Limb (tissue), 2 donors: ENCODE data around the gene MYO7A.

Experiments used
- DNase-seq, 2 donors: peaks; one replicate each; pipeline ENCODE4 v3.0.0-alpha.2; 2016; ENCODE audit errors: extremely low spot score in 2 of 2

Gene MYO7A

DNA sequence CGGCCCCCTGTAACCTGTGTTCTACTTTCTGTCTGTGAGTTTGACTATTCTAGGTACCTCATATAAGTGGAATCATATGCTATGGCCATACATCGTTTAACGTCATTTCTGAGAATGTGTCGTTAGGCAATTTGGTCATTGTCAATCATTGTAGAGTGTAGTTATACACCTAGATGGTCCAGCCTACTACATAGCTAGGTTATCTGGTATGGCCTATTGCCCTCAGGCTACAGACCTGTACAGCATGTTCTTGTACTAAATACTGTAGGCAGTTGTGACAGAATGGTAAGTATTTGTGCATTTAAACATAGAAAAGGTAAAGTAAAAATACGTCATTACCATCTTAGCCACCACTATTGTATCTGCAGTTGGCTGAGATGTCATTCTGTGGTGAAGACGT is 35.2 kb downstream of the MYO7A start:
- no peak for DNase-seq

DNA sequence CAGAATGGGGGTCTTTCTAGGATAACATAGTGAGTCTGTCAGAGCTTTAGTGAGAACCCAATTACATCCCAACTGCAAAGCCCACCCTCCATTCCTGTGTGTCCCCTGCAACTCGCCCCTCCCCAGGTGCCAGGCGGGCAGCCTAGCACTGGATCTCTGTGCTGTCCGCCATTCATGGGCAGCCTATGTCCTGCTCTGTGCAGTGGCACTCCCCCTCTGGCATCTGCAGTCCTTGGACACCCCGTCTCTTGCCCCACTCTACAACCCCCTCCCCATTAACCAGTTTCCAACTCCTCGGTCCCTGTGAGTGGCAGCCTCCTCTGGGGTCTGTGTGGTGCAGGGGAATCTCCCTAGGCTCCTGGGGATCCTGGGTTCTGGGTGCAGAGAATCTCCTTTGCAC is 37.0 kb downstream of the MYO7A start:
- no peak for DNase-seq

DNA sequence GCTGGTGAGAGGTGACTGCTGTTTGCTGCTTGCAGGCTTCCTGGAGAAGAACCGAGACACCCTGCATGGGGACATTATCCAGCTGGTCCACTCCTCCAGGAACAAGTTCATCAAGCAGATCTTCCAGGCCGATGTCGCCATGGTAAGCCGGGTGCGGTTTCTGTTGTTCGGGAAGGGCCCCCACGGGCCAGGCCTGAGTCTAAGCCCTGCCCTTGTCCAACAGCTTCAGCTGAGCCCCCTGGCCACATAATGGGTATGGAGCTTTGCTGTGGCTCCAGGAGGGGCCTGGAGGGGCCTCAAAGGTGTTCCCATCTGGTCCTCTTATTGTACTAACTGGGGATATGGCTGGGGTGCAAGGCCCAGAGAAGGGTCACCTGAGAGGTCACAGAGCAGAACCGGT is 38.0 kb downstream of the MYO7A start:
- DNase-seq = no peak

DNA sequence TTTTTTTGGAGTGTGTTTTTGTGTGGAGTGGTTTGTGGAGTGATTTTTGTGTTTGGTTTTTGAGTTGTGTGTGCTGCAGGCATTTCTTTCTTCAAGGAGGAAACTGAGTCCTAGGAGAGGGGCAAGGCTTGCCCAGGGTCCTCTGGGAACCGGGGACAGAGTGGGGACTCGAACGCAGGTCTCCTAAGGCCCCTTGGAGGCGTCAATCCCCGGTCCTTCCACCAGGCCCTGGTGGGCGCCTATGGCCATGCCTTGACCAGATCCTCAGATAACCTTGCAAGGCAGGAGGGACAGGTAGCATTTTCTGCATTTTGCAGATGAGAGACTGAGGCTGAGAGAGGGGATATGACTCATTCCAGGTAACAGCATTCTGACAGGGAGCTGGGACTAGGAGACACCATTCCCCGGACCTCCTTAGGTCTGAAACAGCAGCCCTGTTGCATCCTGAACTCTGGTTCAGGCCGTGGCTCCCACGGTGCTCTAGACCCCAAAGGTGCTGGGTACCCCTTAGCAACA is 39.1 kb downstream of the MYO7A start:
- no peak for DNase-seq

DNA sequence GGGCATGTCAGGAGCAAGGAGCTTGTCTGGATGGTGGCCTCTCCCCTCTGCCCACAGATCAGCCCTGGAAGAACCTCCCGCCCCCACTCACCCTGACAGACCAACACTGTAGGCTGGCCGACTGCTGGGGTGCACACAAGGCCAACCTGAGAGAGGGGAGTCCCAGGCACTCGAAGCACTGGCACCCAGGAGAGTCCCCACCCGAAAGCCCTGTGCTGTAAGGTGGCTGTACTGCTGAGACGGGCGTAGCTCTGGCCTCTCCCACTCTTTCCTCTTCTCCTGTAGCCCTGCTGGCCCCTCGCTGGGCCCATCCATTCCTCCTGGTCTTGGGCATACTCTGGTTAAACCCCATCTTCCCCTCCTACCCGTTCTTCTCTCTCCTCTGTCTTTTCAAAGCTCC is 39.7 kb downstream of the MYO7A start:
- no peak for DNase-seq

DNA sequence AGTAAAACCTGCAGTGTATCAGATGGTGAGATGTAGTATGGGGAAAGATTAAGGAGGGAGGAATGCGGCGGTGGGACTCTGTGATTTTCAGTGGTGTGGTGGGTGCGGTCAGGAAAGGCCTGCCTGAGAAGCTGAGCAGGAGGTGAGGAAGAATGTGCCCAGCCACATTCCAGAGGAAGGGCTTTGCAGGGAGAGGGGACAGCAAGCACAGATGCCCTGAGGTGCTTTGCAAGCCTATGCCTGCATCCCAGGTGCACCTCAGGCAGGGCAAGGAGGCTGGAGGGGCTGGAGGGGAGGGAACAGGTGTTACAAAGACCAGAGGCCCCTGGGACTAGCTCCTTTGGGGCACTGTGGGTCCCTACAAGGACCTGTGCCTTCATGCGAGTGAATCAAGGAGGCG is 42.1 kb downstream of the MYO7A start:
- no peak for DNase-seq

DNA sequence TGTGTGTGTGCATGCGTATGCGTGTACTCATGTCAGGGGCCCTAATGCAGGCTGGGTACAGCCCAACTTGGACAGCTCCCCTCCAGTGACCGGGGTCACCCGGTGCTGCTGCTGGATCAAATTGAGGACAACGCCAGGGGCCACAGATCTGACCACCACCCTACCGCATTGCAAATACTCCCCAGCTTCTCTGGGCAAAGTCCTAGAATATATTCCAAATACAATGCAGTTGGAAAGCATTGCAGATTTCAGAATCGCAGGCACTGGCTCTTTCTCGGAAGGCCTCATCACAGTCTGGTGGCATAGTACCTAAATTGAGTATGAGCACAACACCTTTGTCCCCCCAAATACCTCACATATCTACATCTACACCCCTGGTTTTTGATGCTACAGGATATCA is 43.2 kb downstream of the MYO7A start:
- no peak for DNase-seq

DNA sequence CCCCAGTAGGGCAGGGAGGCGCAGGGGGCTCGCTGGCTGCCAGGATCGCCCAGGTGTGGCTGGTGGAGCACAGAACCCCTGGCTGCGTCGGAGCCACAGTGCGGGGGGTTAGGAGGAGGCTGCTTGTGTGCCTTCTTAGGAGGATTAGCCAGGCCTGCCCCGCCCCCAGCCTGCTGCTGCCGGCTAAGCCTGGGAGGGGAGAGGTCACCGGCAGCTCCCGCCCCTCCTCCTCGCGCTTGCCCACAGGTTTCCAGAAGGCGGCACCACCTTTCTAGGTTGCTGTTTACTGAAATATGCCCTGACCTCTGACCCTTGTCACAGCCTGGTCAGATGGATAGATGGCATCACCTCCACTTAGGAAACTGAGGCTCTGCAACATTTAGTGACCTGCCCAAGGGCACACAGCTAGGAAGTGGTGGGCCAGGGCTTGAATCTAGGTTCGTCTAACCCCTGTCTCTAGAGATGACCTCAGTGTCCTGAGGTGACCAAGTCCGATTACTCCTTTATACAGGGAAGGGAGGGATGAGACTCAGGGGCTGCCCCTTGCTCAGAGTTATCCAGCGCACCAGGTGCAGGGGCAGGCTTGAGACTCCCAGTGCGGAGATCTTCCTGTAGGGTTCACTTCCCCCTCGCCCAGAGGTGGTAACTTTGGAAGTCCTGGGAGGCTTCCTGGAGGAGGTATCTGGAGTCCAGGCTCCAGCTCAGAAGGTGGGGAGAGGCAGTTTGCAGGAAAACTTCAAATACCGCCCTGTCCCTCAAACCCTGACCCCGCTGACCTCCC is 44.0 kb downstream of the MYO7A start:
- no peak for DNase-seq

DNA sequence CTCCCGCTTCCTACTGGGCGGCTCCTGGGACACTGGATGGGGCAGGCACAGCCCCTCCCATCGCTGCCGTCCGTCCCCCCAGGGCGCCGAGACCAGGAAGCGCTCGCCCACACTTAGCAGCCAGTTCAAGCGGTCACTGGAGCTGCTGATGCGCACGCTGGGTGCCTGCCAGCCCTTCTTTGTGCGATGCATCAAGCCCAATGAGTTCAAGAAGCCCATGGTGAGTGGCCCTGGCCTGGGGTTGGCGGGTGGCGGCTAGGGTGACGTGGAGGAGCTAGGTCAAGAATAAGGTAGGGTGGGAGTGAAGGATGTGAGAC is 44.6 kb downstream of the MYO7A start:
- DNase-seq = no peak

DNA sequence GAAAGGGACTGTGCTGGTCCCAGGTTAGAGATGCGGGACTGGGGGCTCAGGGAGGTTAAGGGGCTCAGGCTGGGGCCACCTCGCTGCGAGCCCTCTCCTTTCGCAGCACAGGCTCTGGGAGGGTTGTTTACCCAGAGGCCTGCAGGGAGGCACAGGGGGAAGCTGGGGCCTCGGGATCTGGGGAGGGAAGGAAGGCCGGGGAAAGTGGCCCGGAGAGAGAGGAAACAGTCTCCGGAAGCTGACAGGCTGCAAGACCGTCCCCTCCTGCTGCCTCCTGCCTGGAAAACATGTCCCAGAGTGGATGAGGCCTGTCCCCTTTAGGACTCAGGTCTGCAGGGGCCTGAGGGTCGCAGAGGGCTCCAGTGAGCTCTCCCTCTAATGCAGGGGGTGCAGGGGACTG is 45.4 kb downstream of the MYO7A start:
- DNase-seq = no peak

DNA sequence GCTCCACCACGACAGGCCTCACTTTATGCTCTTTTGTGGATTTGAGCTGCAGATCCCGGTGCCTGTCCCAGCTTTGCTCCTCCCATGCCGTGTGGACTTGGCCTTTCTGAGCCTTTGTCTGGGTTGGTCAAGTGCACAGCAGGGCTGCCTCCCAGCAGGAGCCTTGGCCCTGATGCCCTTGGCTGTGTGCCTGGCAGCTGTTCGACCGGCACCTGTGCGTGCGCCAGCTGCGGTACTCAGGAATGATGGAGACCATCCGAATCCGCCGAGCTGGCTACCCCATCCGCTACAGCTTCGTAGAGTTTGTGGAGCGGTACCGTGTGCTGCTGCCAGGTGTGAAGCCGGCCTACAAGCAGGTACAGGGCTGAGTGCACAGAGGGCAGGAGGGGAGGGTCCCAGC is 46.5 kb downstream of the MYO7A start:
- DNase-seq = no peak

DNA sequence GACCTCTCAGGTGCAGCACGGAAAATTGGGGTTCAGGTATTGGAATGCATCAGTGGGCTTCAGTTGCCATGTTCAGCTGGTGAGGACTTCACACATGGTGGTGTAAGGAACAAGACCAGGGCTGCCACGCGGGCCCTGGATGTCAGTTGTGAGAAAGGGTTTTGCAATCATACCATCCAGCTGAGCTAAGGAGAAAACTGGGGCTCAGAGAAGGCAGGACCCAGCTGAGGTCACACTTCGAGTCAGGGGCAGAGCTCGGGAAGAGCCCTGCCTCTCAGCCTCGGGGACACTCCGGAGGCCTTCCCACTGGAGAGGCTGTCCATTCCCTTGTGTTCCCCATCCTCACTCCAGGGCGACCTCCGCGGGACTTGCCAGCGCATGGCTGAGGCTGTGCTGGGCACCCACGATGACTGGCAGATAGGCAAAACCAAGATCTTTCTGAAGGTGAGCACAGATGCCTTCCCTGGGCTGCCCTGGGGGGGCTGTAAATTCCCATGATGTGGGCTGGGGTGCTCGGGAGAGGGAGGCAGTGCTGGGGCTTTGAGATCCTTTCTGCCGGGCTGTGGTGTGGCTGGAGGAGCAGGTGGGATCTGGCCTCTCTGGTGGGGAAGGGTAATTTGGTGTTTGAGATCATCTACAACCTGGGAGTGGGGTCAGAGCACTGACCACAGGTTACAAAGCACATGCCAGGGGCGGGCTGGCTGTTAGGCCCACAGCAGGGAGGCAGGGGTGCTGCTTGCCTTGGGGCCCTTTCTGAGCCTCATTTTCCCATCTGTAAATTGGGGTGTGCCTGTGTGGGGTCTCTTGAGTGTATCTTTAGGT is 47.2 kb downstream of the MYO7A start:
- DNase-seq = no peak

DNA sequence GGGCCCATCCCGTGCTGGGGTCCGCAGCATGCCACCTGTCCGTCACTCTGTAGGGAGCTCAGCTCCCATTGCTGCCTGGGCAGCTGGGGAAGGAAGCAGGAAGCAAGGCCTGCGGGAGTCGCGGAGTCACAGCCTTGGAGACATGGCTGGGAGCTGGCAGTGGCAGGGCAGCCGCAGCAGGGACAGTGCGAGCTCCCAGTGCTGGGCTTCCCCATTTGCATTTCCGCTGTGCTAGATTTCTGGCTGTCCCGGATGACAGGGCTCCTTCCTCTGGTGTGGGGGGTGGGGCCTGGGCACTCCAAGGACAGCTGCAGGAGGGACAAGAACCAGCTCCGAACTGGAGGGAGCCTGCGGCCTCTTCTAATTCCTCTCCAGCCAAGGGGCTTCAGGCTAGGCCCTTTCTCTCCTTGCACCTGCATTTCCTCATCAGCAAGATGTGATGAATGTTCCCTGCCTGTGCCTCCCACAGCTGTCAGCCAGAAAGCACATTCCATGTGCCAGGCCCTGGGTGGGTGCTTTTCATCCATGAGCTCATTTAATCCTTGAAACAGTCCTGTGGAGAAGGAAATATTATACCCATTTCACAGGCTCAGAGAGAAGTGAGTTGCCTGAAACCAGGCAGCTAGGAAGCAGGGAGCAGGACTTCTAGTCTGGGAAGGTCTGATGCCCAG is 48.0 kb downstream of the MYO7A start:
- DNase-seq = no peak

DNA sequence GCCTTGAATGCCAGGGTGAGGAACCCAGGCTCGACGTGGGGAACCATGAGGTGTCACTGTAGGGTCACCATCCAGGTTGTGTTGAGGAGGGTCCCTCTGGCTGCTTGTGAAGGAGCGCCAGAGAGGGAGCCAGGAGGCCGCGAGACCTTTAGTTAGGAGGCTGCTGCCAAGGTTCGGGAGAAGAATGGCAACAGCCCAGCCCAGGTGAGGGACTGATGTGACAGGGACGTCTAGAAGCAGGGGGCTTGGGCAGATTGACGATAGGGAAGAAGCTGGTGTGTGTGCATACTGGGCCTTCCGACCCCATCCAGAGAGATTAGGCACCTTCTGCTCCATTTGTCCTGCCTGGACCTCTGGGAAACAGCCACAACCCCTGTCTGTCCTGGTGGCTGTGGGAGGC is 49.0 kb downstream of the MYO7A start:
- DNase-seq = no peak

DNA sequence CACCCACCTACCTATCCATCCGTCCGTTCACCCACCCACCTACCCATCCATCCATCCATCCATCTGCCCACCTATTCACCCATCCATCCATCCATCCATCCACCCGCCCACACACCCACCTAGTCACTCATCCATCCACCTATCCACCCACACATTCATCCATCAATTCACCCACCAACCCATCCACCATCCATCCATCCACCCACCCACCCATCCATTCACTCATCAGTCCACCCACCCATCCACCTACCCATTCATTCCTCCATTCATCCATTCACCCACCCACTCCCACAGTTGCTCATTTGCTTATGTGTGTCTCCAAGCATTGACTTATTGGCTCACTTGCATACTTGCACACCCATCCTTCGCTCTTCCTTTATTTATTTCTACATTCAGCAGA is 50.1 kb downstream of the MYO7A start:
- DNase-seq = no peak

DNA sequence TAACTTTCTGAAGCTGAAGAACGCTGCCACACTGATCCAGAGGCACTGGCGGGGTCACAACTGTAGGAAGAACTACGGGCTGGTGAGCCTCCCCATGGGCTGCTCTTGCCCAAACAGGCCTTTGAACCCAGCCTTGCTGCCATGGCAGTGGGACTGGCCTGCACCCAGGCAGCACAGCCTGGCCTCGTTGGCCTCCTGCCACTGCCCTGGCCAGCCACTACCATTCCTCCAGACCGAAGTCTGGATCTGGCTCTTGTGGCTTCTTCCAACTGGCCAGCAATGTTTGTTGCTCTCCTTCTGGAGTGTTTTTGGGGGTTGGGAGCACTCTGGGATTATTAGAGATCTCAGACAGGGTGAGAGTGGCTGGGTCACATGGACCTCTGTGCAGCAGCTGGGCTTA is 51.0 kb downstream of the MYO7A start:
- DNase-seq = no peak

DNA sequence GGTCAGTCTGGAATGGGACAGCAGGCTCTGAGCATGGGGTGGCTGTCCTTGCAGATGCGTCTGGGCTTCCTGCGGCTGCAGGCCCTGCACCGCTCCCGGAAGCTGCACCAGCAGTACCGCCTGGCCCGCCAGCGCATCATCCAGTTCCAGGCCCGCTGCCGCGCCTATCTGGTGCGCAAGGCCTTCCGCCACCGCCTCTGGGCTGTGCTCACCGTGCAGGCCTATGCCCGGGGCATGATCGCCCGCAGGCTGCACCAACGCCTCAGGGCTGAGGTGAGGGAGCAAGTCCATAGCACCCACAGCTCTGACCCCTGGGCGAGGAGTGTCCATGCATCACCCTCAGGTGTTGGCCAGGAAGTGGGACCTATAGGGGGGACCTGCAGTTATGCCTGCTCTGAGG is 51.6 kb downstream of the MYO7A start:
- no peak for DNase-seq

DNA sequence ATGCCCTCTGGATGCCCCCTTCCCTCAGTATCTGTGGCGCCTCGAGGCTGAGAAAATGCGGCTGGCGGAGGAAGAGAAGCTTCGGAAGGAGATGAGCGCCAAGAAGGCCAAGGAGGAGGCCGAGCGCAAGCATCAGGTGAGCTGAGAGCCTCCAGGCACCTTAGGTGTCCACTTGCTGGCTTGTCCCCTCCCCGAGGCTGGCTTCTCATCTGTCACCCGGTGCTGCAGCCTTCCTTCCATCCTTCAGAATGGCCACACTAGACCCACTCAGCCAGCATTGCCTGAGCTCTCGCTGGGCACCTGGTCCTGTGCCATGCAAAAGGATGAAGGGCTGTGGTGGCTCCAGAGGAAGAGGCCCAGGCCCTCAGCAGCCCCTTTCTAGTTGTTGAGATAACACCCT is 52.3 kb downstream of the MYO7A start:
- no peak for DNase-seq

DNA sequence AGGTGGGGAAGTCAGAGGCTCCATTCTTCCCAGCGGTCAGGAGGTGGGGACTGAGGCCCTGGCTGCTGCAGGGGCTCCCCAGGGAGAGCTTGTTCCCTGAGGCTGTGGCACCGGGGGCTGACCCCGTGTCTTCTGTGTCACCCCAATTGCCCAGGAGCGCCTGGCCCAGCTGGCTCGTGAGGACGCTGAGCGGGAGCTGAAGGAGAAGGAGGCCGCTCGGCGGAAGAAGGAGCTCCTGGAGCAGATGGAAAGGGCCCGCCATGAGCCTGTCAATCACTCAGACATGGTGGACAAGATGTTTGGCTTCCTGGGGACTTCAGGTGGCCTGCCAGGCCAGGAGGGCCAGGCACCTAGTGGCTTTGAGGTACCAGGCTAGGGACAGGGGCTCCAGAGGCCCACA is 53.2 kb downstream of the MYO7A start:
- no peak for DNase-seq

DNA sequence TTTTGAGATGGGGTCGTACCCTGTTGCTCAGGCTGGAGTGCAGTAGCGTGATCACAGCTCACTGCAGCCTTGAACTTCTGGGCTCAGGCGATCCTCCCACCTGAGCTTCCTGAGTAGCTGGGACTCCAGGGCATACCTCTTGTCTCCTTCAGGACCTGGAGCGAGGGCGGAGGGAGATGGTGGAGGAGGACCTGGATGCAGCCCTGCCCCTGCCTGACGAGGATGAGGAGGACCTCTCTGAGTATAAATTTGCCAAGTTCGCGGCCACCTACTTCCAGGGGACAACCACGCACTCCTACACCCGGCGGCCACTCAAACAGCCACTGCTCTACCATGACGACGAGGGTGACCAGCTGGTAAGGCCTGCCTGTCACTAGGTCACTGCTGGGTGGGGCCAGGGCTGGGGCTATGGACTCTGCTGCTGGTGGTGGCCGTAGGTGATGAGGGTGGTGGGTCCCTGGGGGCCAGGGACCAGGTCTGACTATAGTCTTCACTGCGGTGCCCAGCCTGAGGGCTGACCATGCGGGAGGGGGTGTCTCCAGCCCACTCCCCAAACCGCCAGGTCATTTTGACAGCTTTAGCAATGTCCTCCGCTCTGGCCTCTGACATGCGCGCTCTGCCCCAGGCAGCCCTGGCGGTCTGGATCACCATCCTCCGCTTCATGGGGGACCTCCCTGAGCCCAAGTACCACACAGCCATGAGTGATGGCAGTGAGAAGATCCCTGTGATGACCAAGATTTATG is 53.9 kb downstream of the MYO7A start:
- DNase-seq = no peak

DNA sequence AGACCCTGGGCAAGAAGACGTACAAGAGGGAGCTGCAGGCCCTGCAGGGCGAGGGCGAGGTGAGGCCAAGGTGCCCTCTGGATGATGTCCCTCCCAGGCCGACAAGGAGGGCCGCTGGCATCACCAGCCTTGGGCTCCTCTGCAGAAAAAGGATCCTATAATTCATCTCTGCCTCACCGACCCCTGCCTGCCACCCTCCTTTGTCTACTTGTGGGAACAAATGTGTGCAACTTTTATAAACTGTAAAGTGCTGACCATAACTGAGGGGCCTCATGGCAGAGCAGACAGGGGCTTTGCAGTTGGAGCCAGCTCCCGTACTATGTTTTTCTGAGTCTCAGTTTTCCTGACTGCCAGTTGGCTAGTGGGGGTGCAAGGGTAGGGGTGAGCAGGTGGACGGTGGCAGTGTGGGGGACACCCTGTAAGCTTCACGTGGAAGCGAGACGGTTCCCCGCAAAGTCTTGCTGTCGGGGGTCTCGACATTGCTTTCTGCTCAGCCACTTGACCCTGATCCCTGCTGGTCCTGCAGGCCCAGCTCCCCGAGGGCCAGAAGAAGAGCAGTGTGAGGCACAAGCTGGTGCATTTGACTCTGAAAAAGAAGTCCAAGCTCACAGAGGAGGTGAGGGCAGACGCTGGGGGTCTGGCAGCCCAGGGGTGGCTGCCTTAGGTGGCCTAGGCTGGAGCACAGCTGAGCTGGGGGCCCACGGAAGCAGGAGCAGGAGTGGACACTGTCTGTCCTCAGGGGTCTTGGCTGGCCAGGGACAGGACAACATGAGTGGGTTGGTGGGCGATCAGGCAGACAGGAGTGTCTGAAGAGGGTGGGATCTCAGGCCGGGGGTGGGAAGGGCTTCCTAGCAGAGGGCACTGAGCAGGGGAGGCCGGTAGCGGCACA is 54.7 kb downstream of the MYO7A start:
- DNase-seq = no peak
